OCI-LY3 (cell line): ENCODE measurements around the gene ANKH.

Experiments
- EZH2phosphoT487 ChIP-seq: fragments of 200-600 bp; shearing (Covaris generic); IDR thresholded peaks from 2 replicates; pipeline ENCODE4 v1.6.1; 2018; ENCODE audit warnings: antibody characterized with exemption, mixed run types, low read depth
- TF ChIP-seq, protein P1 (sequence below): fragments of 200-600, 300-600 bp; sonication (generic); IDR thresholded peaks from 2 replicates; pipeline ENCODE4 v1.5.1; 2014; ENCODE audit warnings: antibody characterized with exemption, low read length, low read depth

DNA sequence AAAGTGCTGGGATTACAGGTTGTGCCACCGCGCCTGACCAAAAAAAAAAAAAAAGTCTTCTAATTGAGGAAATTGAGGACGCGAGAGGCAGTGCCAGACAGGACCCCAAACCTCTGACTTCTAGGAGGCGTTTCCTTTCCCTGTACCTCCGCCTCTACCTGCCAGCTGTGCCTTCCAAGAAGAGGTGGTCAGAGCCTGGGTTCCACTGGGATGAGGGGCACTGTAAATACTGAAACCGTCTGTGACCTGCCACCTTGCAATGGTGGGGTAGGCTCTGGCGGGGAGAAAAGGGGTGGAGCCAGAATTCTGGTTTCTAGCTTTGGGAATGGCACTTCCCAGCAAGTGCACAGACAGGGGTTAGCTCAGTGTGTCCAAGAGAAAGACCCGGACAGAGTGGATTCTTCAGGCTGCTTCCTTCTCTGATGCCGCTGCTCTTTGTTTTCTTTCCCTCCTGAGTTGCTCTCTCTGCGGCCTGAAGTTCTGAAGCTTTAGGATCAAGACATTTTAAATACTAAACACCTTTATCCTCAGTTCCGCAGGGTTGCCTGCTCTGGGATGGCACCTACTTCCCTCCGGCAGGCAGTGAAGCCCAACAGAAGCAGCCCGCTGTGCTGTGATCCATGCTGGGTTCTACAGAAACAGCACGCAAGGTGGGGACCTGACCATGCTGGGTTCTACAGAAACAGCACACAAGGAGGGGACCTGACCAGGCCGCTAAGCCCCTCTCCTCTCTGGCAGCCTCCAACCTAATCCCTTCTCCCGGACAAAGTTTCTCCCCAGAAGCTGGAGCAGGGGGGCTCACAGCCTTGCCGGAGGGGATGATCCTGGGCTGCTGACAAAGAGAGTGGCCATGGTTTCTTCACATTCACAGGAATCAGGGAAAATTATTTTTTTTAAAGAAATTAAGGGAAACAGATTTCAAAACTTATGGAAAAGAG is 141.9 kb downstream of the ANKH start:
- no peak for TF ChIP-seq EZH2phosphoT487
- TF ChIP-seq, protein P1, sequence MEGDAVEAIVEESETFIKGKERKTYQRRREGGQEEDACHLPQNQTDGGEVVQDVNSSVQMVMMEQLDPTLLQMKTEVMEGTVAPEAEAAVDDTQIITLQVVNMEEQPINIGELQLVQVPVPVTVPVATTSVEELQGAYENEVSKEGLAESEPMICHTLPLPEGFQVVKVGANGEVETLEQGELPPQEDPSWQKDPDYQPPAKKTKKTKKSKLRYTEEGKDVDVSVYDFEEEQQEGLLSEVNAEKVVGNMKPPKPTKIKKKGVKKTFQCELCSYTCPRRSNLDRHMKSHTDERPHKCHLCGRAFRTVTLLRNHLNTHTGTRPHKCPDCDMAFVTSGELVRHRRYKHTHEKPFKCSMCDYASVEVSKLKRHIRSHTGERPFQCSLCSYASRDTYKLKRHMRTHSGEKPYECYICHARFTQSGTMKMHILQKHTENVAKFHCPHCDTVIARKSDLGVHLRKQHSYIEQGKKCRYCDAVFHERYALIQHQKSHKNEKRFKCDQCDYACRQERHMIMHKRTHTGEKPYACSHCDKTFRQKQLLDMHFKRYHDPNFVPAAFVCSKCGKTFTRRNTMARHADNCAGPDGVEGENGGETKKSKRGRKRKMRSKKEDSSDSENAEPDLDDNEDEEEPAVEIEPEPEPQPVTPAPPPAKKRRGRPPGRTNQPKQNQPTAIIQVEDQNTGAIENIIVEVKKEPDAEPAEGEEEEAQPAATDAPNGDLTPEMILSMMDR = no peak
